ENCODE data around the gene WWOX. TPM values are rescaled to one million over a fixed set of nuclear protein-coding genes. Genes with fewer than 3 reads are reported as not detected.

WWOX gene
- total RNA-seq, 1 donor from 2014 or later = 43.2 TPM

GRCh38 chr16:78607022-78607421 lies 507.6 kb downstream of the WWOX start:
- no peak overlapping the region for H3K4me3 Mint-ChIP-seq (ENCODE audit: low read depth)
- no peak overlapping the region for H3K27ac Mint-ChIP-seq
- no peaks in the 10 kb centered on the region for H3K36me3 Mint-ChIP-seq (ENCODE audit: insufficient read depth)
- peaks cover 50% of the 10 kb centered on the region for H3K4me1 Mint-ChIP-seq (ENCODE audit: low read depth)
- H3K27me3 Mint-ChIP-seq = no peaks in the 10 kb centered on the region
- TF ChIP-seq CTCF (IDR thresholded peaks at IDR 0.05; ENCODE audit: unreplicated experiment) = no peak
- no peak for DNase-seq (ENCODE audit: low spot score, unreplicated experiment)
- no peaks in the 10 kb centered on the region for H3K9me3 Mint-ChIP-seq (ENCODE audit: low read depth)

- Mint-ChIP-seq H3K9me3 (ENCODE audit: low read depth) (no peaks in the 10 kb centered on the region), H3K4me1 (ENCODE audit: low read depth) (peaks cover 50% of the 10 kb centered on the region), H3K36me3 (ENCODE audit: insufficient read depth) (no peaks in the 10 kb centered on the region), H3K4me3 (ENCODE audit: low read depth) (peak overlapping the region; percentile 21), H3K27me3 (no peaks in the 10 kb centered on the region), H3K27ac (no peak overlapping the region)
- no peak for TF ChIP-seq CTCF (IDR thresholded peaks at IDR 0.05; ENCODE audit: unreplicated experiment)
- DNase-seq (ENCODE audit: low spot score, unreplicated experiment) = no peak
These were observed 508.0 kb downstream of the WWOX start for GRCh38 chr16:78607465-78607864.

GRCh38 chr16:78608305-78608776 lies 508.9 kb downstream of the WWOX start:
- no peaks in the 10 kb centered on the region for H3K27me3 Mint-ChIP-seq
- H3K4me1 Mint-ChIP-seq (ENCODE audit: low read depth) = peaks cover 50% of the 10 kb centered on the region
- no peak overlapping the region for H3K27ac Mint-ChIP-seq
- H3K4me3 Mint-ChIP-seq (ENCODE audit: low read depth) = no peak overlapping the region
- no peaks in the 10 kb centered on the region for H3K36me3 Mint-ChIP-seq (ENCODE audit: insufficient read depth)
- no peaks in the 10 kb centered on the region for H3K9me3 Mint-ChIP-seq (ENCODE audit: low read depth)
- no peak for TF ChIP-seq CTCF (IDR thresholded peaks at IDR 0.05; ENCODE audit: unreplicated experiment)
- DNase-seq (ENCODE audit: low spot score, unreplicated experiment) = no peak

GRCh38 chr16:78609402-78610274 lies 510.2 kb downstream of the WWOX start:
- Mint-ChIP-seq H3K36me3 (ENCODE audit: insufficient read depth) (no peaks in the 10 kb centered on the region), H3K9me3 (ENCODE audit: low read depth) (no peaks in the 10 kb centered on the region), H3K27ac (peak overlapping the region; percentile 59), H3K4me3 (ENCODE audit: low read depth) (peak overlapping the region; percentile 21), H3K27me3 (no peaks in the 10 kb centered on the region), H3K4me1 (ENCODE audit: low read depth) (peaks cover 50% of the 10 kb centered on the region)
- DNase-seq (ENCODE audit: low spot score, unreplicated experiment) = no peak
- no peak for TF ChIP-seq CTCF (IDR thresholded peaks at IDR 0.05; ENCODE audit: unreplicated experiment)

- no peak for DNase-seq (ENCODE audit: low spot score, unreplicated experiment)
- H3K9me3 Mint-ChIP-seq (ENCODE audit: low read depth) = no peaks in the 10 kb centered on the region
- H3K27me3 Mint-ChIP-seq = no peaks in the 10 kb centered on the region
- no peak overlapping the region for H3K27ac Mint-ChIP-seq
- peaks cover 37% of the 10 kb centered on the region for H3K4me1 Mint-ChIP-seq (ENCODE audit: low read depth)
- no peak for TF ChIP-seq CTCF (IDR thresholded peaks at IDR 0.05; ENCODE audit: unreplicated experiment)
- H3K36me3 Mint-ChIP-seq (ENCODE audit: insufficient read depth) = no peaks in the 10 kb centered on the region
- H3K4me3 Mint-ChIP-seq (ENCODE audit: low read depth) = no peak overlapping the region
These were observed 511.9 kb downstream of the WWOX start for GRCh38 chr16:78611318-78611717.
